Activated T-helper 17 cell treated with anti-CD3 and anti-CD28 coated beads, Interleukin-2, amount 50 U/mL, for 72 hours (primary cell): Measurements from ENCODE around the gene NKTR. TPM values are rescaled to one million over a fixed set of nuclear protein-coding genes. Genes with fewer than 3 reads are reported as not detected.

Experiments used
- ATAC-seq: fragments of 150-1000 bp; cut with Tn5 transposase; replicated peaks from 2 replicates; pipeline ENCODE4 v1.10.0; 2021; ENCODE audit warnings: mild to moderate bottlenecking, moderate library complexity
- H3K27ac Mint-ChIP-seq: one replicate; pipeline ENCODE4 v1.8.0; 2022; ENCODE audit warnings: mixed read lengths
- H3K27me3 Mint-ChIP-seq: one replicate; pipeline ENCODE4 v1.8.0; 2022; ENCODE audit warnings: mixed read lengths
- H3K36me3 Mint-ChIP-seq: one replicate; pipeline ENCODE4 v1.8.0; 2022; ENCODE audit warnings: low read depth, mild to moderate bottlenecking, mixed read lengths
- H3K4me1 Mint-ChIP-seq: one replicate; pipeline ENCODE4 v1.8.0; 2022; ENCODE audit warnings: mixed read lengths
- H3K4me3 Mint-ChIP-seq: one replicate; pipeline ENCODE4 v1.8.0; 2022; ENCODE audit warnings: mild to moderate bottlenecking, mixed read lengths
- H3K9me3 Mint-ChIP-seq: one replicate; pipeline ENCODE4 v1.8.0; 2022; ENCODE audit warnings: mixed read lengths
- total RNA-seq, 2 donors: library from RNA; stranded (reverse); gene quantifications; one replicate each; pipeline ENCODE4 v1.2.3, GENCODE V29; 2022

NKTR gene
- total RNA-seq, 2 donors from 2014 or later = 81.8 to 122 TPM

DNA sequence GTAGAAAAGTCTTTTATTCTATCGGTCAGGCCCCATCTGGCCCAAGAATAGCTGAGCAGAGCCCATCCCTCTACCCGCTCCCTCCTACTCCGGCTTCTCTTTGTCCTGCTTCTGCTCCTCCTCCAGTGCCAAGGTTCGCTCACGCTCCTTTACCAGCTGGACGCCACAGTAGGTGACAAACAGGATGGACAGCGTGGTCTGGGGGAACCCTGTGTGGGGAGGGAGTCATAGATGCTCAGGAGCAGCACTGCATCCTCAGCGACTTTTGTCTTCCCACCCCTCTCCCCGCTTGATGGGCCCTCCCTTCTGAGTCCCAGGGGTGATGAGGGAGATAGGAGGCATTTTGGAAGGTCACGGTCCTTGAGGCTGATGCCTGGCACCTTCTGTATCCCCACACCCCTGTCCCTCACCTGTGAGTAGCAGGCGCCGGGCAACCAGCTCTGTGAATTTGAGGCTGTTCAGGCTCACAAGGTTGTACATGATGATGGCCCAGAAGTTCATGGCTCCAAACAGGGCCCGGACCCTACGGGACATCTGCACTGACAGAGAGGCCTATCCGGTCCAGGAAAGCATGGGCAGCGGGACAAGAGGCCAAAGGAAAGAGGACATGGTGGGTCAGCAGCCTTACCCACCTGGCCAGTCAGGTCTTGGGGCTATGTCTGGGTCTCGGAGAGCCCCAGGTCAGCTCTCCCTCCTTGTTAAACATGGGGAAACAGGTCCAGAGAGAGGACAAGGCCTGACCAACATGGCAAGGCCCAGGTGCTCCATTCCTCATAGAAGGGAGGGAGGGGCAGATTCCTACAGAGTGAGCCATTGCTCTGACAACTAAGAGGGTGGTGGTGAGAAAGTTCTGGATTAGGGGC is 92.4 kb downstream of the NKTR start:
- no peaks in the 10 kb centered on the region for H3K4me1 Mint-ChIP-seq
- no peak overlapping the region for H3K4me3 Mint-ChIP-seq
- H3K9me3 Mint-ChIP-seq = no peaks in the 10 kb centered on the region
- H3K27me3 Mint-ChIP-seq = no peaks in the 10 kb centered on the region
- ATAC-seq = no peak
- no peak overlapping the region for H3K27ac Mint-ChIP-seq
- no peaks in the 10 kb centered on the region for H3K36me3 Mint-ChIP-seq

DNA sequence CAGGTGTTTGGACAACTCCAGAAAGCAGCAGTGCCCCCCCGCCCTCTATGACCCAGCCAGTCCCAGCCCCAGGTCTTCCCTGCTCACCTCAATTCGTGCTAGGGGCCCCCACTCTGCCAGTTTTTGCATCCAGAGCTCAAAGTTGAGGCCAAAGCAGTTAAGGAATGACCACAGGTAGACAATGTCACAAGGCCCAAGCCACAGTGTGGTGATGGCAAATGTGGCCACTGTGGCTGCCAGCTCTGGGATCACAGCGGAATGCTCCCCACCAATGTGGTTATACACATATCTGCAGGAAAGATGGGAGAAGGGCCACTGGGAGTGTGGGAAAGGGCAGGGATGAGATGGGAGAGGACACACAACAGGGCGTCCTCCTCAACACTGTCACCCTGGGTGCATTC is 93.0 kb downstream of the NKTR start:
- no peaks in the 10 kb centered on the region for H3K36me3 Mint-ChIP-seq
- ATAC-seq = no peak
- no peak overlapping the region for H3K4me3 Mint-ChIP-seq
- no peaks in the 10 kb centered on the region for H3K9me3 Mint-ChIP-seq
- no peak overlapping the region for H3K27ac Mint-ChIP-seq
- no peaks in the 10 kb centered on the region for H3K27me3 Mint-ChIP-seq
- H3K4me1 Mint-ChIP-seq = no peaks in the 10 kb centered on the region

DNA sequence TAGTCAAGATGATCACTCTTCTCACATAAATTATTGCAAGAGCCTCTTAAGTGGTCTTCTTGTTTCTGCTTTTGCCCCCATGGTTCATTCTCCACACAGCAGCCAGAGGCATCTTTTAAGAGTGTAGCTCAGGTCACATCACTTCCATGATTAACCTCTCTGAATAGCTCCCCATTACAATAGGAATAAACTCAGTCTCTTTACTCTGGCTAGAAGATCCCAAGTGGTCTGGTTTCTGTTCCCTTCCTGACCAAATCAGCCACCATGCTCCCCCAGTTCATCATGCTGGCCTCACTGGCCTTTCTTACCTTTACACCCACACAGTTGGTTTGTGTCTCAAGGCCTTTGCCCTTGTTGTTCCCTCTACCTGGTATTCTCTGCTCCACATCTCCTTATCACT is 93.9 kb downstream of the NKTR start:
- H3K9me3 Mint-ChIP-seq = no peaks in the 10 kb centered on the region
- no peak for ATAC-seq
- no peaks in the 10 kb centered on the region for H3K36me3 Mint-ChIP-seq
- H3K27ac Mint-ChIP-seq = no peak overlapping the region
- H3K27me3 Mint-ChIP-seq = no peaks in the 10 kb centered on the region
- no peak overlapping the region for H3K4me3 Mint-ChIP-seq
- H3K4me1 Mint-ChIP-seq = no peaks in the 10 kb centered on the region

DNA sequence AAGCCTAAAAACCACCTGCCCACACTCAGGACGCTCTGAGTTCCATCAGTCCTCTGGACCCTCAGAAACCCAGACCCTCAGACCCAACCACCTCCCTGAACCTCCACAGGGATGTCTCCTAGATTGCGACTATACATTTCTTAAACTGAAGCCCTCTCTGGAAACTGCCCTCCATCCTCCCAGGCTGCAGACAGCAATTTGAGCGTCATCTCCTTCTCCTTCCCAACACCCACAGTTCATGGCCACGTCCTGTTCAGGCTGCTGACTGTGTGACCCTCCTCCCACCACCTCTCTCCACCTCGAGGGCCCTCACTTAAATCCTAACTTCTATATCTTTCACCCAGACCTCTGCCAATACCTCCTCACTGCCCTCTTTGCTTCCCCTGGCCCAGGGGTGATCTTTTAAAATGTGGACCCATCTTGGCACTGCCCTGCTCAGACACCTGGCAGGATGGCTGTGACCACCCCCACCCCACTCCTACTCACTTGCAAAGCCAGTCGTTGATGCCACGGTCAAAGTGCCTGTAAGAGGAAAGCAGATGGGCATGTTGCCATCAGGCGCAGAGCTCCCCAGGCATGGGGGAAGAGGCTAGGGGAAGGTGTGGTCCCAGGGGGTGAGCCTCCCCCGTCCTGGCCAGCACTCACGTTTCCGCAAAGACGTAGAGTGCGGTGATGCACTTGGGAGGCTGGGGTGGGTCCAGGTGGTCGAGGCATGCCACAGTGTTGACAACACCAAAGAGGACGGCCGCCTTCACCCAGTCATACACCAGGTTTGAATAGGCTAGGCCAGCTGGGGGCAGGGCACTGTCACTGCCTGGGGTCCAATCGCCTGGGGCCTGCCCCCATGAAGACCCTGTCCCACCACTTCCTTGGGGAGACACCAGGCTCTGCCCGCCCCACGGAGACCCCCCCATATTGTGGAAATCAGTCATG is 96.1 kb downstream of the NKTR start:
- Mint-ChIP-seq H3K4me3 (no peak overlapping the region), H3K27me3 (no peaks in the 10 kb centered on the region), H3K36me3 (no peaks in the 10 kb centered on the region), H3K9me3 (no peaks in the 10 kb centered on the region), H3K4me1 (no peaks in the 10 kb centered on the region), H3K27ac (no peak overlapping the region)
- no peak for ATAC-seq

- H3K36me3 Mint-ChIP-seq = no peaks in the 10 kb centered on the region
- no peaks in the 10 kb centered on the region for H3K4me1 Mint-ChIP-seq
- no peak overlapping the region for H3K4me3 Mint-ChIP-seq
- H3K9me3 Mint-ChIP-seq = no peaks in the 10 kb centered on the region
- no peak for ATAC-seq
- no peak overlapping the region for H3K27ac Mint-ChIP-seq
- no peaks in the 10 kb centered on the region for H3K27me3 Mint-ChIP-seq
These were observed 97.0 kb downstream of the NKTR start for GRCh38 chr3:42697289-42698051.

Other genes with a start within 250 kb of the NKTR start
- gene LYZL4, start 190.1 kb upstream of the NKTR start, total RNA-seq = not detected
- 10 to 100 TPM in 1 of 2 donors, 1 to 10 TPM in 1; 1.9 to 12.1 TPM for gene VIPR1, start 98.0 kb upstream of the NKTR start, total RNA-seq
- 10 to 100 TPM; 32.3 to 46.9 TPM for gene SEC22C, start 18.7 kb upstream of the NKTR start, total RNA-seq
- gene SS18L2, start 9.8 kb upstream of the NKTR start, total RNA-seq = 10 to 100 TPM; 55.7 to 69.8 TPM
- gene ZBTB47, start 53.0 kb downstream of the NKTR start, total RNA-seq = 1 to 10 TPM in 1 of 2 donors, under 1 TPM in 1; 0.19 to 1.2 TPM
- gene KLHL40, start 84.9 kb downstream of the NKTR start, total RNA-seq = not detected
- not detected for gene HHATL, start 102.1 kb downstream of the NKTR start, total RNA-seq
- gene CCDC13, start 172.6 kb downstream of the NKTR start, total RNA-seq = under 1 TPM in 1 of 2 donors, not detected in 1; 0.24 TPM
- 10 to 100 TPM; 46.4 to 84.4 TPM for gene HIGD1A, start 203.8 kb downstream of the NKTR start, total RNA-seq
- 1 to 10 TPM in 1 of 2 donors, under 1 TPM in 1; 0.77 to 1.3 TPM for gene ACKR2, start 208.8 kb downstream of the NKTR start, total RNA-seq